ENCODE results near the gene FAU.

The FAU gene

GRCh38 chr11:65102142-65103095 is 19.5 kb downstream of the FAU start (continued):
- TF ChIP-seq, protein P1, sequence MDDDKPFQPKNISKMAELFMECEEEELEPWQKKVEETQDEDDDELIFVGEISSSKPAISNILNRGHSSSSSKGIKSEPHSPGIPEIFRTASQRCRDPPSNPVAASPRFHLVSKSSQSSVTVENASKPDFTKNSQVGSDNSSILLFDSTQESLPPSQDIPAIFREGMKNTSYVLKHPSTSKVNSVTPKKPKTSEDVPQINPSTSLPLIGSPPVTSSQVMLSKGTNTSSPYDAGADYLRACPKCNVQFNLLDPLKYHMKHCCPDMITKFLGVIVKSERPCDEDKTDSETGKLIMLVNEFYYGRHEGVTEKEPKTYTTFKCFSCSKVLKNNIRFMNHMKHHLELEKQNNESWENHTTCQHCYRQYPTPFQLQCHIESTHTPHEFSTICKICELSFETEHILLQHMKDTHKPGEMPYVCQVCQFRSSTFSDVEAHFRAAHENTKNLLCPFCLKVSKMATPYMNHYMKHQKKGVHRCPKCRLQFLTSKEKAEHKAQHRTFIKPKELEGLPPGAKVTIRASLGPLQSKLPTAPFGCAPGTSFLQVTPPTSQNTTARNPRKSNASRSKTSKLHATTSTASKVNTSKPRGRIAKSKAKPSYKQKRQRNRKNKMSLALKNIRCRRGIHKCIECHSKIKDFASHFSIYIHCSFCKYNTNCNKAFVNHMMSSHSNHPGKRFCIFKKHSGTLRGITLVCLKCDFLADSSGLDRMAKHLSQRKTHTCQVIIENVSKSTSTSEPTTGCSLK (tag by site-specific recombination; IDR thresholded peaks at IDR 0.05), result no peak
- peak; percentile 46; the same call in 1 of the 2 replicates for TF ChIP-seq PRDM10 (tag by site-specific recombination; IDR thresholded peaks at IDR 0.05)
- TF ChIP-seq ZNF629 (tag by site-specific recombination; IDR thresholded peaks at IDR 0.05), result peak; percentile 70
- TF ChIP-seq SALL2 (tag by site-specific recombination; IDR thresholded peaks at IDR 0.05; ENCODE audit: borderline replicate concordance), result no peak
- TF ChIP-seq, protein P2, sequence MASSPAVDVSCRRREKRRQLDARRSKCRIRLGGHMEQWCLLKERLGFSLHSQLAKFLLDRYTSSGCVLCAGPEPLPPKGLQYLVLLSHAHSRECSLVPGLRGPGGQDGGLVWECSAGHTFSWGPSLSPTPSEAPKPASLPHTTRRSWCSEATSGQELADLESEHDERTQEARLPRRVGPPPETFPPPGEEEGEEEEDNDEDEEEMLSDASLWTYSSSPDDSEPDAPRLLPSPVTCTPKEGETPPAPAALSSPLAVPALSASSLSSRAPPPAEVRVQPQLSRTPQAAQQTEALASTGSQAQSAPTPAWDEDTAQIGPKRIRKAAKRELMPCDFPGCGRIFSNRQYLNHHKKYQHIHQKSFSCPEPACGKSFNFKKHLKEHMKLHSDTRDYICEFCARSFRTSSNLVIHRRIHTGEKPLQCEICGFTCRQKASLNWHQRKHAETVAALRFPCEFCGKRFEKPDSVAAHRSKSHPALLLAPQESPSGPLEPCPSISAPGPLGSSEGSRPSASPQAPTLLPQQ (tag by site-specific recombination; IDR thresholded peaks at IDR 0.05), result 0 out of 2 replicates have a peak, but pooled peaks have one; percentile 13
- TF ChIP-seq ZNF121 (tag by site-specific recombination; IDR thresholded peaks at IDR 0.05), result peak; percentile 79; the same call in 1 of the 2 replicates
- no peak for TF ChIP-seq ZNF394 (tag by site-specific recombination; IDR thresholded peaks at IDR 0.05; ENCODE audit: borderline replicate concordance)
- no peak for TF ChIP-seq ZNF677 (tag by site-specific recombination; IDR thresholded peaks at IDR 0.05)
- no peak for TF ChIP-seq KLF10 (tag by site-specific recombination; IDR thresholded peaks at IDR 0.05)
- TF ChIP-seq ZNF747 (tag by site-specific recombination; IDR thresholded peaks at IDR 0.05), result no peak
- TF ChIP-seq, protein P3, sequence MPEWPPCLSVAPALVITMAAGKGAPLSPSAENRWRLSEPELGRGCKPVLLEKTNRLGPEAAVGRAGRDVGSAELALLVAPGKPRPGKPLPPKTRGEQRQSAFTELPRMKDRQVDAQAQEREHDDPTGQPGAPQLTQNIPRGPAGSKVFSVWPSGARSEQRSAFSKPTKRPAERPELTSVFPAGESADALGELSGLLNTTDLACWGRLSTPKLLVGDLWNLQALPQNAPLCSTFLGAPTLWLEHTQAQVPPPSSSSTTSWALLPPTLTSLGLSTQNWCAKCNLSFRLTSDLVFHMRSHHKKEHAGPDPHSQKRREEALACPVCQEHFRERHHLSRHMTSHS (tag by site-specific recombination; IDR thresholded peaks at IDR 0.05), result no peak
- no peak for TF ChIP-seq ZNF391 (tag by site-specific recombination; IDR thresholded peaks at IDR 0.05; ENCODE audit: borderline replicate concordance, low read depth)
- TF ChIP-seq HOXD13 (CRISPR knock-in tag; IDR thresholded peaks at IDR 0.05; ENCODE audit: borderline replicate concordance), result no peak
- no peak for TF ChIP-seq ZNF596 (tag by site-specific recombination; IDR thresholded peaks at IDR 0.05)
- no peak for TF ChIP-seq PRDM1 (tag by site-specific recombination; IDR thresholded peaks at IDR 0.05)
- TF ChIP-seq EGR2 (tag by site-specific recombination; IDR thresholded peaks at IDR 0.05; ENCODE audit: low read depth), result no peak
- no peak for TF ChIP-seq ZBTB8A (tag by site-specific recombination; IDR thresholded peaks at IDR 0.05)
- TF ChIP-seq ZNF660 (tag by site-specific recombination; IDR thresholded peaks at IDR 0.05), result no peak
- no peak for TF ChIP-seq ZNF792 (tag by site-specific recombination; IDR thresholded peaks at IDR 0.05)
- TF ChIP-seq ZBTB1 (tag by site-specific recombination; IDR thresholded peaks at IDR 0.05), result no peak
- no peak for TF ChIP-seq AEBP2 (tag by site-specific recombination; IDR thresholded peaks at IDR 0.05; ENCODE audit: borderline replicate concordance)
- TF ChIP-seq ZNF777 (tag by site-specific recombination; IDR thresholded peaks at IDR 0.05; ENCODE audit: borderline replicate concordance), result no peak
- peak; percentile 31 for TF ChIP-seq KLF1 (tag by site-specific recombination; IDR thresholded peaks at IDR 0.05)
- TF ChIP-seq ZNF561 (tag by site-specific recombination; IDR thresholded peaks at IDR 0.05; ENCODE audit: borderline replicate concordance), result 0 out of 2 replicates have a peak, but pooled peaks have one; percentile 17
- no peak for TF ChIP-seq KLF9 (tag by site-specific recombination; IDR thresholded peaks at IDR 0.05; ENCODE audit: low read depth)
- TF ChIP-seq OSR2 (tag by site-specific recombination; IDR thresholded peaks at IDR 0.05), result peak; percentile 81
- TF ChIP-seq ZNF302 (tag by site-specific recombination; IDR thresholded peaks at IDR 0.05; ENCODE audit: low read depth), result no peak
- TF ChIP-seq, protein P4, sequence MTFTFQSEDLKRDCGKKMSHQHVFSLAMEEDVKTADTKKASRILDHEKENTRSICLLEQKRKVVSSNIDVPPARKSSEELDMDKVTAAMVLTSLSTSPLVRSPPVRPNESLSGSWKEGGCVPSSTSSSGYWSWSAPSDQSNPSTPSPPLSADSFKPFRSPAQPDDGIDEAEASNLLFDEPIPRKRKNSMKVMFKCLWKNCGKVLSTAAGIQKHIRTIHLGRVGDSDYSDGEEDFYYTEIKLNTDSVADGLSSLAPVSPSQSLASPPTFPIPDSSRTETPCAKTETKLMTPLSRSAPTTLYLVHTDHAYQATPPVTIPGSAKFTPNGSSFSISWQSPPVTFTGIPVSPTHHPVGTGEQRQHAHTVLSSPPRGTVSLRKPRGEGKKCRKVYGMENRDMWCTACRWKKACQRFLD (tag by site-specific recombination; IDR thresholded peaks at IDR 0.05), result no peak

Data from HEK293 (cell line).